Measurements from ENCODE around the gene SLC35A3.

GRCh38 chr1:100070201-100070939 is 100.6 kb downstream of the SLC35A3 start:
- no peak for TF ChIP-seq CTCF (IDR thresholded peaks at IDR 0.05)
- no peak for TF ChIP-seq EP300 (IDR thresholded peaks at IDR 0.05)
- no peak for TF ChIP-seq POLR2A (IDR thresholded peaks at IDR 0.05)
- no peak for TF ChIP-seq POLR2AphosphoS5 (IDR thresholded peaks at IDR 0.05)

All from sigmoid colon (tissue), 4 donors.